Measurements from ENCODE around the gene ST8SIA4.

DNA sequence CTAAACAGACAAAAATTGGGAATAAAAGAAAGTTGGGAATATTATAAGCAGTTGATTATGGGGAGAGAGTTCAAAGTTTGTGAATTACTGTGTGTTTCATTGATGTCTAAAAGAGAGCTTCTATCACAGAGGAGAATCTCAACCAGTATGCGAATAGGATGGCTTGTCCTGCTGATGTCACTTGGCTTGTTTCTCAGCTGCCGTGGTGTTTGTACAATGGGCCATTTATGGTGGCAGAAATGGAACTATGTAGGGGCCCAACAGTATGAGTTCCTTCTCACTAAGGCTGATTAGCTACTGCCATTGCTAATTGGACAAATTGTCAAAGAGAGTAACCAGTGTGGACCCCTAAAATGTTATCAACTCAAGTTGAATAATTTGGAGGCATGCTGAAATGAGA is 103.9 kb downstream of the ST8SIA4 start:
- TF ChIP-seq, protein P1, sequence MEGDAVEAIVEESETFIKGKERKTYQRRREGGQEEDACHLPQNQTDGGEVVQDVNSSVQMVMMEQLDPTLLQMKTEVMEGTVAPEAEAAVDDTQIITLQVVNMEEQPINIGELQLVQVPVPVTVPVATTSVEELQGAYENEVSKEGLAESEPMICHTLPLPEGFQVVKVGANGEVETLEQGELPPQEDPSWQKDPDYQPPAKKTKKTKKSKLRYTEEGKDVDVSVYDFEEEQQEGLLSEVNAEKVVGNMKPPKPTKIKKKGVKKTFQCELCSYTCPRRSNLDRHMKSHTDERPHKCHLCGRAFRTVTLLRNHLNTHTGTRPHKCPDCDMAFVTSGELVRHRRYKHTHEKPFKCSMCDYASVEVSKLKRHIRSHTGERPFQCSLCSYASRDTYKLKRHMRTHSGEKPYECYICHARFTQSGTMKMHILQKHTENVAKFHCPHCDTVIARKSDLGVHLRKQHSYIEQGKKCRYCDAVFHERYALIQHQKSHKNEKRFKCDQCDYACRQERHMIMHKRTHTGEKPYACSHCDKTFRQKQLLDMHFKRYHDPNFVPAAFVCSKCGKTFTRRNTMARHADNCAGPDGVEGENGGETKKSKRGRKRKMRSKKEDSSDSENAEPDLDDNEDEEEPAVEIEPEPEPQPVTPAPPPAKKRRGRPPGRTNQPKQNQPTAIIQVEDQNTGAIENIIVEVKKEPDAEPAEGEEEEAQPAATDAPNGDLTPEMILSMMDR (IDR thresholded peaks at IDR 0.05 in 2 of 3, conservative IDR thresholded peaks at IDR 0.05 in 1 of 3; ENCODE audit: control insufficient read depth in 2 of 3, extremely low read depth in 1 of 3, insufficient read depth in 1 of 3, low read depth in 3 of 3, low read length in 3 of 3): no peak
- TF ChIP-seq RAD21 (IDR thresholded peaks at IDR 0.05; ENCODE audit: insufficient read depth, low read depth, low read length): no peak
- no peak for TF ChIP-seq MXI1 (IDR thresholded peaks at IDR 0.05; ENCODE audit: low read depth, low read length)
- no peak for TF ChIP-seq BMI1 (IDR thresholded peaks at IDR 0.05; ENCODE audit: borderline replicate concordance)
- TF ChIP-seq, protein P2, sequence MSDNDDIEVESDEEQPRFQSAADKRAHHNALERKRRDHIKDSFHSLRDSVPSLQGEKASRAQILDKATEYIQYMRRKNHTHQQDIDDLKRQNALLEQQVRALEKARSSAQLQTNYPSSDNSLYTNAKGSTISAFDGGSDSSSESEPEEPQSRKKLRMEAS (IDR thresholded peaks at IDR 0.05; ENCODE audit: low read depth, low read length): no peak
- TF ChIP-seq EP300 (IDR thresholded peaks at IDR 0.05; ENCODE audit: borderline replicate concordance in 1 of 2, control insufficient read depth in 1 of 2, low read depth in 2 of 2, low read length in 2 of 2): no peak
- TF ChIP-seq, protein P3, sequence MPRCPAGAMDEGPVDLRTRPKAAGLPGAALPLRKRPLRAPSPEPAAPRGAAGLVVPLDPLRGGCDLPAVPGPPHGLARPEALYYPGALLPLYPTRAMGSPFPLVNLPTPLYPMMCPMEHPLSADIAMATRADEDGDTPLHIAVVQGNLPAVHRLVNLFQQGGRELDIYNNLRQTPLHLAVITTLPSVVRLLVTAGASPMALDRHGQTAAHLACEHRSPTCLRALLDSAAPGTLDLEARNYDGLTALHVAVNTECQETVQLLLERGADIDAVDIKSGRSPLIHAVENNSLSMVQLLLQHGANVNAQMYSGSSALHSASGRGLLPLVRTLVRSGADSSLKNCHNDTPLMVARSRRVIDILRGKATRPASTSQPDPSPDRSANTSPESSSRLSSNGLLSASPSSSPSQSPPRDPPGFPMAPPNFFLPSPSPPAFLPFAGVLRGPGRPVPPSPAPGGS (IDR thresholded peaks at IDR 0.05; ENCODE audit: borderline replicate concordance, insufficient read depth, low read depth, low read length, poor library complexity, severe bottlenecking): no peak
- TF ChIP-seq PKNOX1 (IDR thresholded peaks at IDR 0.05): no peak

Data from GM12878 (cell line).